SU-DHL-6 (cell line): ENCODE results near the gene FAM53B.

Experiments used
- EZH2phosphoT487 ChIP-seq: fragments of 200-600 bp; sonication (generic), shearing (Covaris generic); conservative IDR thresholded peaks from 2 replicates; pipeline ENCODE4 v1.6.1; 2018; ENCODE audit warnings: mild to moderate bottlenecking, antibody characterized with exemption, low read length, moderate library complexity, mixed read lengths
- TF ChIP-seq, protein P1 (sequence below): fragments of 200-600 bp; sonication (generic); IDR thresholded peaks from one replicate; pipeline ENCODE4 v1.5.1; 2017; ENCODE audit warnings: antibody characterized with exemption, mild to moderate bottlenecking, low read length, moderate library complexity; ENCODE audit not compliant: insufficient read depth, poor library complexity, severe bottlenecking

- TF ChIP-seq, protein P1, sequence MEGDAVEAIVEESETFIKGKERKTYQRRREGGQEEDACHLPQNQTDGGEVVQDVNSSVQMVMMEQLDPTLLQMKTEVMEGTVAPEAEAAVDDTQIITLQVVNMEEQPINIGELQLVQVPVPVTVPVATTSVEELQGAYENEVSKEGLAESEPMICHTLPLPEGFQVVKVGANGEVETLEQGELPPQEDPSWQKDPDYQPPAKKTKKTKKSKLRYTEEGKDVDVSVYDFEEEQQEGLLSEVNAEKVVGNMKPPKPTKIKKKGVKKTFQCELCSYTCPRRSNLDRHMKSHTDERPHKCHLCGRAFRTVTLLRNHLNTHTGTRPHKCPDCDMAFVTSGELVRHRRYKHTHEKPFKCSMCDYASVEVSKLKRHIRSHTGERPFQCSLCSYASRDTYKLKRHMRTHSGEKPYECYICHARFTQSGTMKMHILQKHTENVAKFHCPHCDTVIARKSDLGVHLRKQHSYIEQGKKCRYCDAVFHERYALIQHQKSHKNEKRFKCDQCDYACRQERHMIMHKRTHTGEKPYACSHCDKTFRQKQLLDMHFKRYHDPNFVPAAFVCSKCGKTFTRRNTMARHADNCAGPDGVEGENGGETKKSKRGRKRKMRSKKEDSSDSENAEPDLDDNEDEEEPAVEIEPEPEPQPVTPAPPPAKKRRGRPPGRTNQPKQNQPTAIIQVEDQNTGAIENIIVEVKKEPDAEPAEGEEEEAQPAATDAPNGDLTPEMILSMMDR, result no peak
- no peak for TF ChIP-seq EZH2phosphoT487
Observed at GRCh38 chr10:124628676-124629021, 115.5 kb downstream of the FAM53B start.
